ENCODE data around the gene SUN3. TPM values are rescaled to one million over a fixed set of nuclear protein-coding genes. Genes with fewer than 3 reads are reported as not detected.
"Not testable (repeated sequence)": the region's sequence is repeated elsewhere in the genome, so short reads cannot be mapped to it uniquely, and the experiment has no call there.

SUN3 gene
- polyA plus RNA-seq, 1 donor from 2014 or later, result not detected

GRCh38 chr7:47990592-47990991 is 38.3 kb downstream of the SUN3 start:
- Histone ChIP-seq H3K79me2 (replicated peaks; ENCODE audit: insufficient read depth, low read length) (no peaks in the 10 kb centered on the region), H3K9me3 (ENCODE audit: low read length) (no peaks in the 10 kb centered on the region), H3K27ac (ENCODE audit: low read length) (no peak overlapping the region), H3K27me3 (ENCODE audit: insufficient read depth, low read depth, low read length) (no peaks in the 10 kb centered on the region), H4K20me1 (ENCODE audit: insufficient read depth) (no peaks in the 10 kb centered on the region), H3K9ac (ENCODE audit: low read length) (no peak overlapping the region), H2AFZ (ENCODE audit: low read depth, low read length) (no peak overlapping the region), H3K36me3 (ENCODE audit: insufficient read depth, low read length) (no peaks in the 10 kb centered on the region), H3K4me2 (ENCODE audit: low read length) (no peak overlapping the region), H3F3A (ENCODE audit: insufficient read depth, low read length, poor library complexity, severe bottlenecking) (no peaks in the 10 kb centered on the region), H3K4me3 (ENCODE audit: low read length) (no peak overlapping the region), H3K9me2 (ENCODE audit: insufficient read depth, low read length) (no peaks in the 10 kb centered on the region)
- TF ChIP-seq CTCF (IDR thresholded peaks at IDR 0.05; ENCODE audit: poor library complexity, severe bottlenecking) (no peak), MXI1 (conservative IDR thresholded peaks at IDR 0.05; ENCODE audit: poor library complexity, severe bottlenecking) (no peak), RAD21 (conservative IDR thresholded peaks at IDR 0.05) (no peak), SMC3 (conservative IDR thresholded peaks at IDR 0.05; ENCODE audit: poor library complexity) (no peak), EZH2 (IDR thresholded peaks at IDR 0.05; ENCODE audit: borderline replicate concordance, insufficient read depth, low read length, poor library complexity, severe bottlenecking) (no peak), POLR2AphosphoS5 (IDR thresholded peaks at IDR 0.05) (no peak), EP300 (conservative IDR thresholded peaks at IDR 0.05; ENCODE audit: poor library complexity, severe bottlenecking) (no peak), TAF1 (IDR thresholded peaks at IDR 0.05; ENCODE audit: low read depth) (no peak), REST (IDR thresholded peaks at IDR 0.05; ENCODE audit: borderline replicate concordance) (no peak)

- H3K4me3 ChIP-seq (ENCODE audit: low read length); H2AFZ ChIP-seq (ENCODE audit: low read depth, low read length); H3K4me2 ChIP-seq (ENCODE audit: low read length); H3K79me2 ChIP-seq (replicated peaks; ENCODE audit: insufficient read depth, low read length); H4K20me1 ChIP-seq (ENCODE audit: insufficient read depth); H3K9me3 ChIP-seq (ENCODE audit: low read length); H3K27me3 ChIP-seq (ENCODE audit: insufficient read depth, low read depth, low read length); H3K9ac ChIP-seq (ENCODE audit: low read length); H3K9me2 ChIP-seq (ENCODE audit: insufficient read depth, low read length); H3K27ac ChIP-seq (ENCODE audit: low read length); H3F3A ChIP-seq (ENCODE audit: insufficient read depth, low read length, poor library complexity, severe bottlenecking); H3K36me3 ChIP-seq (ENCODE audit: insufficient read depth, low read length): not testable (repeated sequence)
These were observed 39.1 kb downstream of the SUN3 start for GRCh38 chr7:47989607-47990400.
